GM06990 (cell line): ENCODE measurements around the gene IGF2R.

Experiments
- DNase-seq: peaks from one replicate; pipeline ENCODE4 v3.0.0-alpha.2; 2011; ENCODE audit not compliant: insufficient read length; ENCODE audit errors: extremely low read depth
- H3K27me3 ChIP-seq: replicated peaks from 2 replicates; pipeline ENCODE4 v1.6.0; 2011; ENCODE audit warnings: low read length; ENCODE audit not compliant: control insufficient read depth, insufficient read depth
- H3K36me3 ChIP-seq: 2 replicates; pipeline ENCODE4 v1.5.1; 2011; ENCODE audit warnings: low read length; ENCODE audit not compliant: control insufficient read depth, insufficient read depth
- H3K4me3 ChIP-seq: replicated peaks from 2 replicates; pipeline ENCODE4 v1.5.1; 2011; ENCODE audit warnings: low read depth, mild to moderate bottlenecking, control low read depth, low read length
- TF ChIP-seq, protein P1 (sequence below): IDR thresholded peaks from 2 replicates; pipeline ENCODE4 v1.5.1; 2011; ENCODE audit warnings: low read length, control low read depth, mild to moderate bottlenecking, inconsistent platforms; ENCODE audit not compliant: insufficient read depth, poor library complexity, severe bottlenecking

IGF2R gene

DNA sequence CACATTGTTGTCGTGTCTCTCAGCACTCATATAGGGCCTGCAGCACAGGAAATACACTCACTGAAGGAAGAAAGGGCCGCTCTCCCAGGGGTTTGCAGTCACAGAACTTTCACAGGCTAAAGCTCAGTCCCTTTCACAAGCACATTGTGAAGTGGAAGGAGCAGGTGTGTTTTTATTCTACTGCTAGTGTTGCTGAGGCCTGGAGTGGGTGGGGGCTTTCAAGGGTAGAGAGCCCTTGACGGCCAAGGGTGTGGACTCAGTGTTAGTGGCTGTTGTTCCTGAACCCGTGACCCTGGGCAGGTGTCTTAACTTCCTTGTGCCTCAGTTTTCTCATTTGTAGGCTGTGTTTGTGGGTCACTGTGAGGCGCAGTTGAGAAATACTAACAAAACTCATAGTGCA lies 86.5 kb downstream of the IGF2R start:
- Histone ChIP-seq H3K4me3 (no peak overlapping the region), H3K36me3 (peaks cover 49% of the 10 kb centered on the region), H3K27me3 (no peaks in the 10 kb centered on the region)
- TF ChIP-seq, protein P1, sequence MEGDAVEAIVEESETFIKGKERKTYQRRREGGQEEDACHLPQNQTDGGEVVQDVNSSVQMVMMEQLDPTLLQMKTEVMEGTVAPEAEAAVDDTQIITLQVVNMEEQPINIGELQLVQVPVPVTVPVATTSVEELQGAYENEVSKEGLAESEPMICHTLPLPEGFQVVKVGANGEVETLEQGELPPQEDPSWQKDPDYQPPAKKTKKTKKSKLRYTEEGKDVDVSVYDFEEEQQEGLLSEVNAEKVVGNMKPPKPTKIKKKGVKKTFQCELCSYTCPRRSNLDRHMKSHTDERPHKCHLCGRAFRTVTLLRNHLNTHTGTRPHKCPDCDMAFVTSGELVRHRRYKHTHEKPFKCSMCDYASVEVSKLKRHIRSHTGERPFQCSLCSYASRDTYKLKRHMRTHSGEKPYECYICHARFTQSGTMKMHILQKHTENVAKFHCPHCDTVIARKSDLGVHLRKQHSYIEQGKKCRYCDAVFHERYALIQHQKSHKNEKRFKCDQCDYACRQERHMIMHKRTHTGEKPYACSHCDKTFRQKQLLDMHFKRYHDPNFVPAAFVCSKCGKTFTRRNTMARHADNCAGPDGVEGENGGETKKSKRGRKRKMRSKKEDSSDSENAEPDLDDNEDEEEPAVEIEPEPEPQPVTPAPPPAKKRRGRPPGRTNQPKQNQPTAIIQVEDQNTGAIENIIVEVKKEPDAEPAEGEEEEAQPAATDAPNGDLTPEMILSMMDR, result no peak
- no peak for DNase-seq

DNA sequence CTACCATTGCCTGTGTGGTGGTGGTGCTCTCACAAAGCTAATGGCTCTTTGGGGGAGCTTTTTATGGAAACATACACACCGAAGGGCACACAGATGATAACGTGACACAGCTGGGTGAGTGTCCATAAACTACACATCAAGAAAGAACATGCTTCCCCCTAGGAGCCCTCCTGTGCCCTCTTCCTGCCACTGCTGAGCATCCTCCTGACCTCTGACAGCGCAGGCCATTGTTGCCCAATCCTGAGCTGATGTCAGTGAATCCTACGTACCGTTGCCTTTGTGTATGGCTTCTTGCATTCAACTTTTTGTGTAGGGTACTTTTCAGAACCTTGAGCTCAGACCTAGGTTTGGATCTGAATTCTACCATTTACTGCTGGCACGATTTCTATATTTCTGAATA lies 86.9 kb downstream of the IGF2R start:
- peaks cover 45% of the 10 kb centered on the region for H3K36me3 ChIP-seq
- H3K27me3 ChIP-seq, result no peaks in the 10 kb centered on the region
- DNase-seq, result no peak
- no peak overlapping the region for H3K4me3 ChIP-seq
- TF ChIP-seq, protein P1, result no peak

DNA sequence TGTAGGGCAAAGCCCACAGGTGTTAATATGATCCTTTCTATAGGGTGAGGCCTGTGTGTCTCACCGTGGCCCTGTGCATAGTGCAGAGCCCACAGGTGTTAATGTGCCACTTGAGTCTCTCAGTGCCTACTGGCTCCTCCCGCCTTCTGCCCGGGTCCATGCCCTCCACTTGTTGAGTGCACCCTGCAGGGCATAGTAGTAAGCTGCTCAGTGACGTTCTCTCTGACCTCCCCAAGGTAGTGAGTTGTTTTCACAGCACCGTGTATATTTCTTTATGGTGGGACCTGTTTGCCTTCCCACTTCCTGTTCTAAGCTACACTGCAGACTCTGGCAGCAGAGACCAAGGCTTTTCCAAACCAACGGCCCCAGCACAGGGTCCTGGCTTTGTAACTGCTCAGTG lies 88.2 kb downstream of the IGF2R start:
- Histone ChIP-seq H3K27me3 (no peaks in the 10 kb centered on the region), H3K4me3 (no peak overlapping the region), H3K36me3 (peaks cover 40% of the 10 kb centered on the region)
- TF ChIP-seq, protein P1, result no peak
- no peak for DNase-seq

DNA sequence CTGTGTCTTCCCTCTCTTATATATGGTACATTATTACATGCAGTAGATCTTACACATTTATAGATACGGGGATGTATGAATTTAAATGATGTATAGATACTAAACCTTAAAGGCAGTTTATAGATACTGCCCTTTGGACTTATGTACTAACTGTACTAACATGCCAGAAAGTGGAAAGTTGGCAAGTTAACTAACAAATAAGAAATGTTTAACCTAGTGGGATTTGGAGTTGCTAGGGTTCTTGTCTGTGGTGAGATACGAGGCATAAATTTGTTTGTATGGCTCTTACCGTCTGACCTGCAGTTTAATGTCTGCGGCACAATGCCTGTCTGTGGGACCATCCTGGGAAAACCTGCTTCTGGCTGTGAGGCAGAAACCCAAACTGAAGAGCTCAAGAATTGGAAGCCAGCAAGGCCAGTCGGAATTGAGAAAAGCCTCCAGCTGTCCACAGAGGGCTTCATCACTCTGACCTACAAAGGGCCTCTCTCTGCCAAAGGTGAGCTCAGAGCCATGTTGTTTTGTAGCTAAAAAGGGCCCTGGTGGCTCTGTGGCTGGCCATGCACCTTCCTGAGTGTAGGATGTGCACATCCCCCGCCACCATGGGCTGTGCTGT lies 89.8 kb downstream of the IGF2R start:
- no peak for DNase-seq
- Histone ChIP-seq H3K27me3 (no peaks in the 10 kb centered on the region), H3K4me3 (no peak overlapping the region), H3K36me3 (peaks cover 41% of the 10 kb centered on the region)
- TF ChIP-seq, protein P1, result no peak

DNA sequence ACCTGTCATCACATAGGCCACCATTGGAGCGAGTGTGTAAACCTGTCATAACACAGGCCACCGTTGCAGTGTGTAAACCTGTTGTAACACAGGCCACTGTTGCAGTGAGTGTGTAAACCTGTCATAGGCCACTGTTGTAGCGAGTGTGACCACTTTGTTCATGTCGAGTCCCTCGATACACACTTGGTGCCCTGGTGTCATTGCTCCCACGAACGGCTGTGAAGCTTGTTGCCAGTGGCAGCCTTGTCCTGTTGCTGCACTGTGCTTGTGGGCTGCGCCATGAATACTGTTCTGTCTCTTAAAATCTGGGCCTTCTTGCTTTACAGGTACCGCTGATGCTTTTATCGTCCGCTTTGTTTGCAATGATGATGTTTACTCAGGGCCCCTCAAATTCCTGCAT lies 91.3 kb downstream of the IGF2R start:
- no peak for DNase-seq
- H3K4me3 ChIP-seq, result no peak overlapping the region
- peaks cover 40% of the 10 kb centered on the region for H3K36me3 ChIP-seq

More for the DNA sequence above, 91.3 kb downstream of the IGF2R start:
- H3K27me3 ChIP-seq, result no peaks in the 10 kb centered on the region
- TF ChIP-seq, protein P1, result no peak
